BJ (cell line): Measurements from ENCODE around the gene CACNG7. TPM values are rescaled to one million over a fixed set of nuclear protein-coding genes. Genes with fewer than 3 reads are reported as not detected.

Experiments used
- CTCF ChIA-PET: fragments of 350-600 bp; formaldehyde crosslinking; extraction: SDS; loops from one replicate; lab custom pipeline; 2021; ENCODE audit warnings: antibody characterized with exemption, inconsistent platforms; lab: Yijun Ruan, JAX
- POLR2A ChIA-PET: fragments of 300-600 bp; sonication (Branson Sonifier 250); formaldehyde crosslinking; extraction: SDS; loops from one replicate; lab custom pipeline; 2021; ENCODE audit warnings: antibody characterized with exemption; lab: Charles Lee
- DNase-seq: peaks from one replicate; pipeline ENCODE4 v3.0.0-alpha.2; 2011; ENCODE audit warnings: low read depth
- H3K27me3 ChIP-seq: 2 replicates; pipeline ENCODE4 v1.6.0; 2011; ENCODE audit warnings: low read length; ENCODE audit not compliant: control insufficient read depth, insufficient read depth
- H3K36me3 ChIP-seq: 2 replicates; pipeline ENCODE4 v1.5.1; 2011; ENCODE audit warnings: low read length; ENCODE audit not compliant: control insufficient read depth, insufficient read depth
- H3K4me3 ChIP-seq: 2 replicates; pipeline ENCODE4 v1.5.1; 2011; ENCODE audit warnings: low read depth, mild to moderate bottlenecking, control low read depth, low read length
- polyA plus RNA-seq: library from polyadenylated mRNA; depleted of rRNA; stranded (reverse); fragments of >200 nt; gene quantifications from 2 replicates; pipeline ENCODE4 v1.2.3, GENCODE V29; 2011
- TF ChIP-seq, protein P1 (sequence below): IDR thresholded peaks from 2 replicates; pipeline ENCODE4 v1.5.1; 2011; ENCODE audit warnings: low read depth, mild to moderate bottlenecking, control low read depth, inconsistent platforms, low read length, moderate library complexity; ENCODE audit not compliant: insufficient read depth

Gene CACNG7
- polyA plus RNA-seq, 1 experiment = 0.90 TPM

DNA sequence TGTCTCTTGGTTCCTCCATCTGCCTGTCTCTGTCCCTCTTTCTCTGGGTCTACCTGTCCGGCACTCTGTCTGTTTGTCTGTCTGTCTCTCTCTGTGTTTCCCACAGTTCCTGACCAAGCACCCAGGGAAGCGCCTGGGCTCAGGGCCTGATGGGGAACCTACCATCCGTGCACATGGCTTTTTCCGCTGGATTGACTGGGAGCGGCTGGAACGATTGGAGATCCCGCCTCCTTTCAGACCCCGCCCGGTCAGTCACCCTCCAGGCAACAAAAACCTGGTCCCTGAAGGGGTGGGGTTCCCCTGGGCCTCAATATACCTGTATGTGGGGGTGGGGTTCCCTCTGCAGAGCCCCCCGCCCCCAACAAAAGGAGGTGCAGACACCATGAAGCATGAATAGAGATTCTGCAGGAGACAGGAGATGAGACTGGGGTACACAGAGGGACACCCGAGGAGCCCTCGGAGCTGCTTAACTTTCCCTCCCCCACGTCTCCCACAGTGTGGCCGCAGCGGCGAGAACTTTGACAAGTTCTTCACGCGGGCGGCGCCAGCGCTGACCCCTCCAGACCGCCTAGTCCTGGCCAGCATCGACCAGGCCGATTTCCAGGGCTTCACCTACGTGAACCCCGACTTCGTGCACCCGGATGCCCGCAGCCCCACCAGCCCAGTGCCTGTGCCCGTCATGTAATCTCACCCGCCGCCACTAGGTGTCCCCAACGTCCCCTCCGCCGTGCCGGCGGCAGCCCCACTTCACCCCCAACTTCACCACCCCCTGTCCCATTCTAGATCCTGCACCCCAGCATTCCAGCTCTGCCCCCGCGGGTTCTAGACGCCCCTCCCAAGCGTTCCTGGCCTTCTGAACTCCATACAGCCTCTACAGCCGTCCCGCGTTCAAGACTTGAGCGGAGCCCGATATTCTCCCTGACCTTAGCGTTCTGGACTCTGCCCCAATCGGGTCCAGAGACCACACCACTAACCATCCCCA lies 2.6 kb upstream of the CACNG7 start:
- H3K27me3 ChIP-seq = peaks cover 33% of the 10 kb centered on the region

DNA sequence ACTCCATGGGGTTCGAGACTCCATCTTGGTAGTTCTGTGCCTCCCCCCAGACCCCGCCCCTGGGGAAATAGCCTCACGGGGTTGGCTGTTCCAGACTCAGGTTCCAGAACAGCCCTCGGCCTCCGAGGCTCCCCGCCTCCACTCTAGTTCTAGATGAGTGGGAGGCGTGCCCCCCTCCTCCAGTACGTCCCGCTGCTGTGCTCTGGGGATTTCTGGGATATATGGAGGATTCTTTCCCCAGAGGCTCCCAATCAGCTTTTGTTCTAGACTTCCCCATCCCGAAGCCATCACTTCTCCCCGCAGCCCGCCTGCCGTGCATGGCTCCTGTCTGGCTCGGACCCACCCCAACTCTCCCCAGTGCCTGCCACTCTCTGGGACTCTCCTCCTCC lies 1.9 kb upstream of the CACNG7 start:
- ChIA-PET POLR2A (no interaction called here), CTCF (interaction anchor here (0.6 to 2.8 kb wide), 12 partner anchors 10 to 532 kb away, joined by 3 to 31 read pairs (median 4); no protein-coding TSS in a partner anchor)
- Histone ChIP-seq H3K27me3 (peaks cover 35% of the 10 kb centered on the region), H3K4me3 (no peak overlapping the region), H3K36me3 (no peaks in the 10 kb centered on the region)
- TF ChIP-seq, protein P1, sequence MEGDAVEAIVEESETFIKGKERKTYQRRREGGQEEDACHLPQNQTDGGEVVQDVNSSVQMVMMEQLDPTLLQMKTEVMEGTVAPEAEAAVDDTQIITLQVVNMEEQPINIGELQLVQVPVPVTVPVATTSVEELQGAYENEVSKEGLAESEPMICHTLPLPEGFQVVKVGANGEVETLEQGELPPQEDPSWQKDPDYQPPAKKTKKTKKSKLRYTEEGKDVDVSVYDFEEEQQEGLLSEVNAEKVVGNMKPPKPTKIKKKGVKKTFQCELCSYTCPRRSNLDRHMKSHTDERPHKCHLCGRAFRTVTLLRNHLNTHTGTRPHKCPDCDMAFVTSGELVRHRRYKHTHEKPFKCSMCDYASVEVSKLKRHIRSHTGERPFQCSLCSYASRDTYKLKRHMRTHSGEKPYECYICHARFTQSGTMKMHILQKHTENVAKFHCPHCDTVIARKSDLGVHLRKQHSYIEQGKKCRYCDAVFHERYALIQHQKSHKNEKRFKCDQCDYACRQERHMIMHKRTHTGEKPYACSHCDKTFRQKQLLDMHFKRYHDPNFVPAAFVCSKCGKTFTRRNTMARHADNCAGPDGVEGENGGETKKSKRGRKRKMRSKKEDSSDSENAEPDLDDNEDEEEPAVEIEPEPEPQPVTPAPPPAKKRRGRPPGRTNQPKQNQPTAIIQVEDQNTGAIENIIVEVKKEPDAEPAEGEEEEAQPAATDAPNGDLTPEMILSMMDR = no peak
- no peak for DNase-seq

More for the DNA sequence above, 2.6 kb upstream of the CACNG7 start:
- CTCF ChIA-PET = interaction anchor here (0.6 to 2.8 kb wide), 14 partner anchors 10 to 532 kb away, joined by 3 to 31 read pairs (median 4); no protein-coding TSS in a partner anchor
- Histone ChIP-seq H3K36me3 (no peaks in the 10 kb centered on the region), H3K4me3 (no peak overlapping the region)
- TF ChIP-seq, protein P1 = peak; percentile 92
- POLR2A ChIA-PET = no interaction called here
- no peak for DNase-seq

DNA sequence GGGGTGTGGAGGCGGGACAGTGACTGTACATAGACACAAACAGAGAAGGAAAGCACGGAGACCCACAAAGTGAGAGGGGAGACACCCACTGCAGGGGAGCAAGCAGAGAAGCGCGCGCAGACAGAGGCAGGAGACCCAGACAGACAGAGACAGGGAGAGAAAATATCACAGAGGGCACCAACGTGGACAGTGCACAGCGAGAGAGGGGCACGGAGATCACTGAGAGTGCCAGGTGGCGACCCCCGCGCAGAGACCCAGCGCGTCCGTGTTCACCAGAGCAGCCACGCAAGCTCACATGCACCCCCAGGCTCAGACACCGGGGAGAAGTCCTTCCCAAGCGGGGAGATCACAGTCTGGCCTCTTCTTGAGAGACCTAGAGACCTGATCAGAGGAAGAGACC lies 1.4 kb upstream of the CACNG7 start:
- TF ChIP-seq, protein P1 = no peak
- ChIA-PET CTCF (interaction anchor here (0.9 to 2.8 kb wide), 7 partner anchors 9 to 122 kb away, joined by 4 to 31 read pairs (median 4); no protein-coding TSS in a partner anchor), POLR2A (no interaction called here)
- Histone ChIP-seq H3K4me3 (no peak overlapping the region), H3K36me3 (no peaks in the 10 kb centered on the region), H3K27me3 (peaks cover 35% of the 10 kb centered on the region)
- no peak for DNase-seq

DNA sequence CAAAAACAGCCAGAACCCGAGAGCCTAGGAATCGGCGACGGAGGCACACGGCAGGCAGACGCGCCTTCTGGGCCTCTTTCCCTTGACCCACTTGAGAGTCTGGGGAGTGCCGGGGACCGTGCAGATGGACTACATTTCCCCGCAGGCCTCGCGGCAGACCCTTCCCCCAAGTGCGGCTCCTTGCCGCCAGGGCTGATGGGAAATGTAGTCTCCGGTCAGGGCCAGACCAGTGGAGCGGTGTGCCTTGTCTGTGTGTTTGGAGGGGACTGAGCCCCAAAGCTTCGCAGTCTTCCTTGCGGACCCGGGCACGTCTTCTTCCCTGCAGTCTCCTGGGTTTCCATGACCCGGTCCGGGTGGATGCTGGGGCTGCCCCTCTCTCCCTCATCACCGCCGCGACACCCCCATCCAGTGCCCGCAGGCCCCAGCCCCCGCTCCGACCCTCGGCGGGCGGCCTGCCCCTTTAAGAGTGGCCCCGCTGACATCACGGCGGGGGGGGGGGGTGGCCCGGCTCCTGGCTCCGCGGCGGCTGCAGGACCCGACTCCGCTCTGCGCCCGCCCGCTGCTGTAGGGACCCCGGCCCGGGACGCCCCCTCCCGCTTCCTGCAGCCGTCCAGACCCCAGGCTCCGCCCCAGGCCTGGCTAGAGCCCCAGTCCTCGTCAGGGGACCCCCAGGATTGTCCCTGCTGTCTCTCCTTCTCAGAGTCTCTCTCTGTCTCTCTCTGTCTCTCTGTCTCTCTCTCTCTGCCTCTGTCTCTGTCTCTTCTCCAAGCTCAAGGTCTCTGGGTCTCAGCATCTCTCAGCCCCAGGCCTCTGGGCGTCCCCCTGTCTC lies 758 bp upstream of the CACNG7 start:
- Histone ChIP-seq H3K27me3 (peaks cover 35% of the 10 kb centered on the region), H3K4me3 (peak overlapping the region; percentile 9; the same call in 1 of the 2 replicates), H3K36me3 (no peaks in the 10 kb centered on the region)
- TF ChIP-seq, protein P1 = no peak
- POLR2A ChIA-PET = no interaction called here
- no peak for DNase-seq
- CTCF ChIA-PET = interaction anchor here (0.9 to 2.8 kb wide), 5 partner anchors 9 to 115 kb away, joined by 4 to 31 read pairs (median 4); no protein-coding TSS in a partner anchor
